ENCODE results near the gene MAPK9.
"Not testable (repeated sequence)": the region's sequence is repeated elsewhere in the genome, so short reads cannot be mapped to it uniquely, and the experiment has no call there.

Gene MAPK9

DNA sequence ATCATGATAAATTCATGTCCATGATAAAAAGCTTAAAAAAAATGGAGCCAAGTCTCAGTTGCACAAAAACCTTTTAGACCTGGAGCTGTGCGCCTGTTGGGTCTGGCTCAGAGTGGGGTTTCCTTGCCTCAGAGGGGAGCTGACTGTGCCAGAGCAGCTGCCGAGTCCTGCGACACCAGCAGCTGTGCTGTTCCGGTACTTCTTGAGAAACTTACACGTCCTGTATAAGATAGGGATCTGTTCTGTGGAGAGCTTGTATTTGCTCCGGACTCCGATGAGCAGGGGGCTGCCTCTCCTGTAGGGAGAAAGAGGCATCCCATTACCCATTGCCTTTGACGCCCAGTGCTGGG is 32.7 kb upstream of the MAPK9 start:
- DNase-seq, result no peak

DNA sequence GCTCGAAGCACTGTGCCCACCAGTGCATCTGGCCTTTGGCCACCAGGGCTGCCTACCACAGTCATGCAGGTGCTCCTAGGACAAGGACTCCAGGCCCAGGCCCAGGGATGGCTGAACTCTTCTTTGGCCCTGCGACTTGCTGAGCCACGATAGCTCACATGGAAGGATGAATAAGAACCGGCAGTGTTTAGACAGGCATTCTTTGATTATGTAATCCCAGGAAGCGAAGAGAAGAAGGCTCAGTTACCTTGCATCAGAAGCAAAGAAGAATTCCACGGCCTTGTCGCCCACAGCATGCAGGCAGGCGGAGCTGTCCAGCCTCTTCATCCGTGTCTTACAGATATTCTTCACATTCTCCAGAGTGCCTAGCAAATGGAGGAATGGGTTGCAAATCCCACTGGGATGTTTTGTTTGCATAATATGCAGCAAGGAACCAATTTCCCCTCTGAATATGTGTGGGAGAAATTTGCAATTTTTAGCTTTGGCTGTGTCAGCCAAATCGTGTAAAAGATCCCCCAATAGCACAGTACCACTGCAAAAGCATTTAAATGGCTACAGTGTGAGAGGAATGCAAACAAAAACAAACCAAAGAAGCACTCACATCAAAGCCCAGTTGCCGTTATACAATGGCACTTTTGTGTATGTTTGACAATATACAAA is 32.2 kb upstream of the MAPK9 start:
- no peak for DNase-seq

DNA sequence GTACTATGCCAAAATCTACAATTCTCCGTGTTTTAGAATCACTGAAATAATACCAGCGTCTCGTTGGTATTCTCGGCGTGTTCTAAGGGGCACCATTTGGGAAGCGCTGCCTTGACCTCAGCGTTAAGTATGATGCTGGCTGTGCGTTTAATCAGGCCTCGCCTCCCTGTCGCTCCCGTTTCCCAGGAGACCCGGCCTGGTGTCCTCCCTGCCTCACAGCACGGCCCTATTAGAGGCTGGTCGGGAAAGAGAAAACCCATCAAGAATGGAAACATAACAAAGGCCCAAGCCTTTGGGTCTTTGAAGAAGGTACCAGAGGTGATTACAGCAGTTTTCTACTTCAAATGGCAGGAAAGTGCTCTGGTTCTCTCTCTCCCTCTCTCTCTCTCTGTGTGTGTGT is 31.3 kb upstream of the MAPK9 start:
- no peak for DNase-seq

DNA sequence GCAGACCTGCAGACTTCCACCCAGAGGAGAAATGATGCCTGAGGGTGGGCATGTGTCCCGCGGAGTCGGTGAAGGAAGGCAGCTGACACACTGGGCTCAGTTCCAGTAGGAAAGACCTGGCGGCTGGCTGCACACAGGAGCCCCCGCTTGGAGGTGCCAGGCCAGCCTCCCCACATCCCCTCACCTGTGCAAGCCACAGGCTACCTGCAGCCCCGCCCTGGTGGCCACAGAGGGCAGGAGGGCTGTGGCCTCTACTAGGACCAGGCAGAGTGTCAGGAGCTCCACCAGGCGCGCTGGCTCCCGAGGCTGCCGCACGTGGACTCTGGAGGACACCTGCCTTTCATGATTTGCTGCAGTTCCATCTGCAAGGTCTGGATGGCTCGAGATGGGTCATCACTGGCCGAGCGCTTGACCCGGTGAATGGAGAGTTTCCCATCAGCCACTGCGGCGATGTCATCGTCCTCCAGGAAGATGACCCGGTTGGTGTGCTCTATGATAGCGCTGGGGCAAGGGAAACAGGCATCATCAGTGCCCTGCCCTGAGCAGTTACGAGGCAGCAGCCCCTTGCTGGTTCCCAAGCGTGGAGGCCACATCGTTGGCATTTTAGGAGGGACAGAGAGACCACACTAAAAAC is 26.7 kb upstream of the MAPK9 start:
- DNase-seq, result no peak

DNA sequence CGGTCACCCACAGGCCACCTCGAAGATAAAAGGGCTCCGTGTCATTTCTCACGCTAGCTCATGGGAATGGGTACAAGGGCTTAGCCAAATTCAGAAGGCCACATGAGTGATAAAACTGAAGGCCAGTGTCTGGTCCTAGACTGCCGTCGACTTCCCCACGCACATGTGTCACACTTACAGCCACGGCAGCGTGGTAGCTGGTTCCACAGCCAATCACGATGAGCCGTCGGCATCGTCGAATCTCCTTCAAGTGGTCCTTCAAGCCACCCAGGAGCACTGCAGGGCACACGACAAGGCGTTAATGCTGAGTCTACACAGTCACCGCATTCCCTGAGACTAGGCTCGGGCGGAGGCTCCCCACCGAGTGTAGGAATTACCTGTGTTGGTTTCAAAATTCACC is 24.7 kb upstream of the MAPK9 start:
- DNase-seq, result no peak

DNA sequence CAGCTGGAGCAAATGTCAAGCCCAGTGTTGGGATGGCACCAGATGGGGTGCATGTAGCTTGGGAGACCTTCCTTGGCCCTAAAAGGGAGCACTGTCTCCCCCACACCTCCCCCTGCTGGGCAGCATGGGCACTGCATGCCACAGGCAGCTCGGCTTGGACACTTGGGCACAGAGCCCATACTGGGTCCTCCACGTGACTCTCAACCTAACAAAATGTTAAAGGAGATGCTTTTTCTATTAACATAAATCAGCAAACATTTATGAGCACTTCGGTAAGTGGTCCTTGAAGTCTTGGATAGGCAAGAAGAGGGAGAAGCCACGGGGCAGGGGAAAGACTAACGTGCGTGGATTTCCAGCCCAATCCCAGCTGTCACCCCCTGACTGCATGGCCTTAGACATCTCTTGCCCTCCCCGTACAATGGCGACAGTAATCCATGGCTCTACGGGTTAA is 23.9 kb upstream of the MAPK9 start:
- peak; percentile 8 for DNase-seq

DNA sequence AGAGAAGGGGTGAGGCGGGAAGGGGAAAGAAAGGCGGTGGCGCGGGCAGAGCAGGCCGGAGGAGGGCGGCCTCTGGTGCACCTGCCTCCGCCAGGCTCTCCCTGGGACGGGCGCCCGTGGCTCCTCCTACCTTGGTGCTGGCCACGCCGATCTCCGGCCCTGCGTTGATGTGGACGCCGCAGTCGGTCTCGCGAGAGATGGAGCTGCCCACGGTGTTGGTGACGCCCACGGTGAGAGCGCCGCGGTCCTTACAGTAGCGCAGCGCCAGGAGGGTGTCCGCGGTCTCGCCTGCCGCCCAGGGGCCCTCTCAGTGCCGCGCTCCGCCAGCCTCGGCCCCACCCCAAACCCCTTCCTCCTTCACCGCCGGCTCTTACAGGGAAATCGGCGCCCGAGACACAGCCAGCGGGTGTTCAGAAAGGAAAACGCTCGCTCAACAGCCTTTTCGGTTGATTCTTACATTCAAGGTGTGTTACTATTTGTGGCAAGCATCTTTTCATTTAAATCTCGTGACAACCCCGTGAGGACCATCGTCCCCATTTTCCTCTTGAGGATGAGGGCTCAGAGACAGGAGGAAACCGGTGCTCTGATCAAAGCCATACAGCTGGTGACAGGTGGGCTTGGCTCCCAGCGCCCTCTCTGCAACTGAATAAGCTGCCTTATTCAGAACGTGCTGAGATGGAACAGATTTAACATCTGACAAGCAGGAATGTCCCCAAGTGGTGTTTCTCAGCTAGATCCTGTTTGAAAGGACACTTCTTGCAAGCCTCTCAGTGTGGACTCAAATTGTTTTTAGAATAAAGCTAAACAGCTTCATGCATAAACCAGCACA is 22.0 kb upstream of the MAPK9 start:
- DNase-seq, result no peak

DNA sequence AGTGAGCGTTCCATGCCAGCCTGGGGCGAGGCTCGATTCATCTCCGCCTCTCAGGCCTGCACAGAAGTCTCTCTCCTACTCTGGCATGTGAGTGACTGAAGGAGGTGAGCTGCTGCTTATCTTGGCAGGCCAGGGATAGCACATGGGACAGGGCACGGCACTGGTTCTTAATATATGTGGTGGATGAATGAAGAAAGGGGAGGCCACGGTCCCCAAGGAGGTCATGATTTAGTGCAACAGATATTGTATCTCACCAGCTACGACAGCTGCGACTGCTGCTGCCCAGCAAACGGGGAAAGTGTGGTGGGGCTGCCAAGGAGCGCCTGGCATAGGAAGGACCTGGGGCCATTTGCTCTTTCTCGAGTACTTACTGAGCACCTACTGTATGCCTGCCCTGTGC is 19.3 kb upstream of the MAPK9 start:
- no peak for DNase-seq

DNA sequence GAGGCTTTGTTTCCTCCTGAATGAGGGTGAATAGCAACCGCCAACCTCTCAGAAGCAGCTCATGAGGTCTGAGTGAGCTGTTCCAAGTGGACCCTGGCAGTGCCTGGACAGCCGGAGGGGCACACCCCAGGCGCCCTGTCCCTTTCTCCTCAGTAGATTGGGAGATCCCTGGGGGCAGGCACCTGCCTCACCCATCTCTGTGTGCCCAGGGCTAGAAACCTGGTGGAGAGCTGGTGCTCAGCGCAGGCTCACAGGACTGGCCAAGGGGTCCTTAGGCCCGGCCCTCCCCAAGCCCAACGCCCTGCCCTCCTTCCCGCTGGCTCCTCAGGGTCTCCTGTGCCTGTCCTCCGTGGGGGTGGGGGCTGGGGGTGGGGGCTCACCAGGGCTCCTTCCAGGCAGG is 14.9 kb upstream of the MAPK9 start:
- no peak for DNase-seq

DNA sequence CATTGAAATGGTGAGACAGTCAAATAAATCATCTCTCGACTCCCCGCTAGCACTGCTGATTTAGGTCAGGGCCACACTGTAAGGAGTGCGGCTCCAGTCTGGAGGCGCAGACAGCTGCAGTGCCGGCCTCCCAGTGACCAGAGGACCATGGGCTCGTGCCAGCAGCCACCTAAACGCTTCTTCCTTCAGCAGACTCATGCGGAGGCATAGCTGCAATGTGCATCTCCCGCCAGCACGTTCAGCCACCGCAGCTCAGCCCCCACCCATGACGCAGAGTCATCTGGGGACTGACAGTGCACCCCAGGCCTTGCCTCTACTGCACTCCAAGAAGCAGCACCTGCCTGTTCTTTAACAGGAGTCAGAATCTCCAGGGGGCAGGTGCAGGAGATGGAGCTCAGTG is 13.6 kb upstream of the MAPK9 start:
- DNase-seq, result no peak

DNA sequence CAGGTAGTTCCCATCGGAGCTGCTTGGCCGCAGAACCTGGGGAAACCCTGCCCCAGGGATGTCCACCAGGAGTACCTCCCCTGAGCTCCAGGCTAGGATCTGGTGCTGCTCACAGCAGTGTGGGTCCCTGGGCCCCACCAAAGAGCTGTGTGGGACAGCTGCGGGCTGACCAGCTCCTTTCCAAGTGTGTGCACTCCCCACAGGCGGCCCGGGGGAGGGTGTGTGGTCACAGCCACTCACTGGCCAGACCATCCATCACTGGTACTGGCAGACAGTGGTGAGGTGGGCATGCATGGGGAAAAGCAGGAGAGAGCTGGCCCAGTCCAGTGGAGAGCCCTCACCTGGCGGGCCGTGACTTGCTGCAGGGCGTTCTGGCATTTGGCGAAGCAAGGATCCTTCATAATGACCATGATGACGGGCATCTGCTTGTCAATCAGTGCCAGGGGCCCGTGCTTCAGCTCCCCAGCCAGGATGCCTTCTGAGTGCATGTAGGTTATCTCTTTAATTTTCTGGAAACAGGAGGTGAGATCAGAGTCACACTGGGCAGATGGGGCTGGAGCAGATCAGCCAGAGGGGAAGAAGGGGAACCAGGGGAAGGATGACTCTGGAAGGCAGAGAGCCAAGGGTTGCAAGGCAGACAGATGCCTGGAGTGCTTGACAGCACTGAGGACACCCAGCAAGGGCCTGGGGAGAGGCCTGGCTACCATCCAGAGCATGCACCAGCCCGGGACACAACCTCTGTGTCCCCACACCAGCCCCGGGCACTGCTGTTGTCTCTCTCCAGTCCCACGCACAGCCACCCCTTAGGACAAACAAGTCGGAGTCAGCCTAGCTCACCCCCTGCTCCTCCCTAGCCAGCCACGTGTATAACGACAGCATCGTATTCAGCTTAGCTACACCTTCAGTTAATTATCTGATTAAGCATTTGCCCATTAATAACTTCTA is 12.8 kb upstream of the MAPK9 start:
- no peak for DNase-seq

DNA sequence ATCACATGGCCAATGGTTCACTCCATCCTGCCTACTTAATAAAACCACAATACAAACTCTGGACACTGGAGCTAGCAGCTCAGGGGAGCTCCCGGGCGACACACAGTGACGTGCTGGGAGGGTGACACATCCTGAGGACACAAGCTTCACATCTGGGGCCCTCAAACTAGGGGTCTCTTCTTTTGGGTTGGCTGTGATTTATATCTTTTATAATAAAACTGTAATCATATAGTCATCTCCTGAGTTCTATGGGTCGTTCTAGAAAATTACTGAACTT is 12.1 kb upstream of the MAPK9 start:
- no peak for DNase-seq

DNA sequence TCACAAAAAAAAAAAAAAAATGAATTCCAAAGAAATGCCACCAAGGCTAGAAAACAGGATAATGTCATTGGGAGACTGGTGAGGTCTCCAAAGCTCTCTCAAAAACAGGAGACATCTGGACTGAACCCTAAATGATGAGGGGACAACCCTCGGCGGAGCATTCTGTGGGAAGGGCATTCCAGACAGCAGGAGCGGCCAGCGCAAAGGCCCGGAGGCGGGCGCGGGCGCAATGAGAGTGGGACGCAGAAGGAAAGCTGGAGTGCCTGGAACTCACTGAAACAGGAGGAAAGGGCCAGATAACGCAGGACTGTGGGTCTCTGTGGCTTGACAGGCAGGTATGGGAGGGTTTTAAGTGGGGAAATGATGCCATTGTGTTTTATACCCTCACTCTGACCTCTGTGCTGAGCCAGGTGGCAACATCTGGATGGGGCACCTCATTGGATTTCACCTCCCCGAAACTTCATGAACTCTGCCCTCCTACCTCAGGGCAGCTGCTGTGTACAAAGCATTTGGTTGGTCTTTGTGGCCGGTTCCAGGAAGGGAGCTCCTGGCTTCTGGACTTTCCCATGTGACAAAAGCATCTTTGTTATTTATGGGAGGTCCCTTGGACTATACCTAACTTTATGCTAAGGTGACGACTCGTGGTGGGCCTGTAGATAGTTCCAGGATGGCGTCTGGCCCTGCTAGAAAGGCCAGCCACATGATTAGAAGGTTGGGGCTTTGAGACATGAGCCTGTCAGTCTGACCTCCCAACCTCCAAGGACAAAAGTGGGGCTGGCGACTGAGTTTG is 11.5 kb upstream of the MAPK9 start:
- DNase-seq, result no peak

DNA sequence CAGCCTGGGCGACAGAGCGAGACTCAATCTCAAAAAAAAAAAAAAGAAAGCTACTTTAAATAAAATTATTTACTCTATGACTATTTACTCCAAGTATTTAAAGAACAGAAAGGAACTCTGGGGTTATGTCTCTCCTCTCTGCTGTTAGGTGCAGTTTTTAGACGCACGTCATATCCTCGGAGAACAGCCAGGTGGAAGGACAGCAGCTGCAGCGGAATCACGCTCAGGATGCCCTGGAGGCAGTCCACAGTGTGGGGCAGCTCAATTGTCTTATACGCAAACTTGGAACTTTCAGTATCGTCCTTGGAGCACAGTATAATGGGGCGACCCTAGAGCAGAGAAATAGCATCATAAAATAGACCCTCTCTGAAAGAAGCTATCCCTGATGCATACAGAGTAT is 10.4 kb upstream of the MAPK9 start:
- no peak for DNase-seq

DNA sequence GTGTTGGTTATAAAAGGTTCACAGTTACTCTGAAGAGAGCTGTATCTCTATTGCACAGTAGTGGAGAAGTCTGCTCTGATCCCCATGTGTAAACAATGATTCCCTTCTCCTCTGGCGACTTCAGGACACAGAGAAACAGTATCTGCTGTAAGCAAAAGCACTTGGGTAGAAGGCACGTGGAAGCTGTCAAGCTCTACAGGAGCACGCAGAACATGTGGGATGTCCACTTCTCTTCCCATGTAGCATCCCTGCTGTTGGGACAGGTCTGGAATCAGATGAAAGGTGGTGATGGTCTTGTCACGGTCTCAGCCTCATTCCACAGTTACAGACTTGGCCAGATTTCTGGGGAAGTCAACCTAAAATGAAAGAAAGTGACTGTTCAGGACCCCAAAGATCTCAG is 9.4 kb upstream of the MAPK9 start:
- DNase-seq, result no peak

DNA sequence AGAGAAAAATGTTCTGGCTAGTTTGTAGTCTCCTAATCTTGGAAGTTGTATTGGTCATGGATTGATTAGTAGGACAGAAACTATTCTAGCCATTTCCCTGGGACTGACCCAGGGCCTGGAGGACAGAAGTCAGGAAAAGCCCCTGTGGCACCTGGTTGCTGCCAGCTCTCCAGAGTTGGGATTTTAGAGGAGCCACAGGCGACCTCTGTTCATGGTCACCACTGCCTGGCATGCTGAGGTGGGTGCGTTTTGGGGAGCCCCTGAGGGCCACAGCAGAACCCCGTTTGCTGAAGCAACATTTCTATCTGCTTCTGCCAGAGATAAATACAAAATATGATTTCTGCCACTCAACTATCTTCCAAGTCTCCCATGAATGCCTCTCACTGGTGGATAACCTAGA is 7.6 kb upstream of the MAPK9 start:
- no peak for DNase-seq

DNA sequence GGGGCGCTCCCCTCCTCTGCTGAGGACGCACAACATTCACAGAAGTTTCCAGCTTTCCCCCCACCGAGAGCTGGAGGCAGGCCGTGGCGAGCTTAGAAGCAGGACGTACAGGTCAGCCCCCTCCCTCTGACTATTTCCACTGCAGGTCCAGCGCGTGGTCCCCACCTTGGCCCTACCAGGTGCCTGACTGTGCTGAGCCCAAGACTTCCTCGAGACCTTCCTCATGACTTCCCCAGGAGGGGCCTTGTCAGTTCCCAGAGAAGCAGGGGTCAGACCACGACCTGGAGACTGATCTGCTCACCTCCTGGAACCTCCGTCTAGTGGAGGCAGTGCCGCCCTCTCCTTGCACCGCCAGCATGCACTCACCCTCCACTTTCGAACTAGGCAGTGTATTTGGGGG is 7.1 kb upstream of the MAPK9 start:
- not testable (repeated sequence) for DNase-seq

DNA sequence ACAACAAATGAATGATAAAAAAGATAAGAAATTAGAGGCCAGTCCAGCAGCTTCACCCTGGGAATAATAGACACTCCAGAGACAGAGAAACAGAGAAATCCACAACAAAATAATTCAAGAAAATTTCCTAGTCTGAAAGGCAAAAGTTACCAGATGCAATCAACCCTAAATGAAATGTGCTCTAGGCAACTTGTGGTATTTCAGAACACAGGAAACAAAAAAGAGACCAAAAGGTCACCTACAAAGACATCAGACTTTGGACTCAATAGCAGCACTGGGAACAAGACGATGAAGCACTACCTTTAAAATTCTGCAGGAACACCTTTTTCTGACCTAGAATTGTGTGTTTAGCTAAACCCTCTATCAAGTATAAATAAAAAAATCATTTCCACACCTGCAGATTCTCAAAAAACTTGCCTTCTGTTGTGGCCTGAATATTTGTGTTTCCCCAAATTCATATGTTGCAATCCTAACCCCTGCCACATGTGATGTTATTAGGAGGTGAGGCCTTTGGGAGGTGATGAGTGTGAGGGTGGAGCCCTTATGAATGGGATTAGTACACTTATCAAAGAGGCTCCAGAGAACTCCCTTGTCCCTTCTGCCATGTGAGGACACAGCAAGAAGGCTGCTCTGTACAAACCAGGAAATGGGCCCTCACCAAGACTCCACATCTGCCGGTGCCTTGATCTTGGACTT is 5.9 kb upstream of the MAPK9 start:
- DNase-seq, result no peak

DNA sequence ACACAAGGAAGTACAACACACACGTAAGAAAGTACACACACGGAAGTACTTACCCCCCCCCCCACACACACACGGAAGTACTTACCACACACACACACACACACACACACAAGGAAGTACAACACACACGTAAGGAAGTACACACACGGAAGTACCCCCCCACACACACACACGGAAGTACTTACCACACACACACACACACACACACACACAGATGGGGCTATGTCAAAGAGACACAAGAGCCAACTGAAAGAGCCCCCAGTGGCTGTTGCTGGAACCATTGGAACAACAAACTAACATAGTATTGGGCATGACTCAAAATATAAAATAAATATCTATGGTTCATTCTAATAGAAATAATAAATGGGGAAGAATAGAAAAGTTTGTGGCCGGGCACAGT is 4.9 kb upstream of the MAPK9 start:
- no peak for DNase-seq

DNA sequence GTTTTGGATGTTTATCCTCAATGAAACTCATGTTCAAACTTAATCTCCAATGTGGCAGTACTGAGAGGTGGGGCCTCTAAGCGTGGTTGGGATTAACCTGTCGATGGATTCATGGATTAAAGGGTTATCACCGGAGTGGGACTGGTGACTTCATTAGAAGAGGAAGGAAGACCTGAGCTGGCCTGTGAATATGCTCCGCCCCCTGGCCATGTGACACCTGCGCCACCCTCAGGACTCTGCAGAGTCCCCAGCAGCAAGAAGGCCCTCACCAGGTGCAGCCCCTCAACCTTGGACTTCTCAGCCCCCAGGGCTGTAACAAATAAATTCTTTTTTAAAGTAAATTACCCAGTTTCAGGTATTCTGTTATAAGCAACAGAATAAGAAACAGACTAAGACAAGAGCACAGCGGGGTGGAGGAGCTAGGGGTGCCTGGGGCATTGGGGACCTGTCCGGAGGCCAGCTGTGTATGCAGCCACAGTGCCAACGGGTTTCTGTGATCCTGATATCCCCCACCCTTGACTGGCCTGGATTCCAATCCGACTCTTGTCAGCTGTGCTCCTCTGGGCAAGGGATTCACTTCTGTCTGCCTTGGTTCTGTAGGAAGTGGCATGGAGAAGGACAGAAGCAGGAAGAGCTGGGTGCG is 3.2 kb upstream of the MAPK9 start:
- no peak for DNase-seq

DNA sequence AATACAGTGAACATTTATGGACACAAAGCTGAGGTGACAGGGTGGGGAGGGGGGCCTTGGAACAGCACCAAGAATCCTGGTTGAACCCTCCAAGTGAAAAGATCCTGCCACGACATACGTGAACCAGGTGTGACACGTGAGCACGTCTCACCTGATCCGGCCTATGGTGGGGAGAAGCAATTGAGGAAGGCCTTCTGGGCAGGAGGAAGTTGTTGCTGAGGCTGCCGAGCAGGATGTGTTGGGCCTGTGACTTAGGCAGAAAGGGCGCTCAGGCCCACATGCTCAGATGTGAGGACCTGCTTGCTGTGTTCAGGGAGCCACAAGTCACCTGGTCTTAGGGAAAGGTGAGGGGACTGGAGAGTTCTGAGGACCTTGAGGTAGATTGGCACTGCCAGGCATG is 2.5 kb upstream of the MAPK9 start:
- no peak for DNase-seq
